GM21390 (cell line): ENCODE data around the gene NUDCD2.
"Not testable (repeated sequence)": the region's sequence is repeated elsewhere in the genome, so short reads cannot be mapped to it uniquely, and the experiment has no call there.

ENCODE experiments used
- ATAC-seq: cut with Tn5 transposase; IDR thresholded peaks from one replicate; pipeline ENCODE4 v1.9.1; 2021; ENCODE audit not compliant: unreplicated experiment

NUDCD2 gene

GRCh38 chr5:163473635-163474243 lies 13.8 kb upstream of the NUDCD2 start:
- ATAC-seq = peak; percentile 87

GRCh38 chr5:163467682-163468081 lies 7.8 kb upstream of the NUDCD2 start:
- ATAC-seq = no peak

- no peak for ATAC-seq
Observed at GRCh38 chr5:163463063-163463435, 3.1 kb upstream of the NUDCD2 start.

GRCh38 chr5:163460562-163461171 lies 765 bp upstream of the NUDCD2 start, which contains the start of gene HMMR:
Gene HMMR, plus strand, starts transcription at chr5:163460632. Its CDS starts 61 bp downstream, at chr5:163460693.
- no peak for ATAC-seq

- ATAC-seq = peak; percentile 0
Observed at GRCh38 chr5:163459462-163459818, 462 bp downstream of the NUDCD2 start.

- ATAC-seq = no peak
Observed at GRCh38 chr5:163458778-163459385, 1.0 kb downstream of the NUDCD2 start.

- no peak for ATAC-seq
Observed at GRCh38 chr5:163456840-163457239, 3.1 kb downstream of the NUDCD2 start.

- no peak for ATAC-seq
Observed at GRCh38 chr5:163456029-163456589, 3.8 kb downstream of the NUDCD2 start.

GRCh38 chr5:163455406-163455805 lies 4.5 kb downstream of the NUDCD2 start:
- not testable (repeated sequence) for ATAC-seq

- ATAC-seq = no peak
Observed at GRCh38 chr5:163453705-163454104, 6.2 kb downstream of the NUDCD2 start.

- ATAC-seq = no peak
Observed at GRCh38 chr5:163451489-163451888, 8.4 kb downstream of the NUDCD2 start.

GRCh38 chr5:163448491-163448890 lies 11.4 kb downstream of the NUDCD2 start:
- ATAC-seq = no peak

GRCh38 chr5:163447875-163448274 lies 12.0 kb downstream of the NUDCD2 start:
- no peak for ATAC-seq

- ATAC-seq = no peak
Observed at GRCh38 chr5:163447191-163447590, 12.7 kb downstream of the NUDCD2 start.

- ATAC-seq = no peak
Observed at GRCh38 chr5:163445345-163445744, 14.6 kb downstream of the NUDCD2 start.

- no peak for ATAC-seq
Observed at GRCh38 chr5:163444526-163444925, 15.4 kb downstream of the NUDCD2 start.

GRCh38 chr5:163440954-163441353 lies 18.9 kb downstream of the NUDCD2 start:
- ATAC-seq = no peak

- no peak for ATAC-seq
Observed at GRCh38 chr5:163439092-163439425, 20.8 kb downstream of the NUDCD2 start.

- peak; percentile 97 for ATAC-seq
Observed at GRCh38 chr5:163437309-163438182, 22.4 kb downstream of the NUDCD2 start, which contains the start of gene CCNG1. Gene CCNG1, plus strand, starts transcription at chr5:163437595. Its CDS starts 1,662 bp downstream, at chr5:163439257.

GRCh38 chr5:163437011-163437308 lies 22.9 kb downstream of the NUDCD2 start:
- no peak for ATAC-seq

- no peak for ATAC-seq
Observed at GRCh38 chr5:163436515-163436914, 23.4 kb downstream of the NUDCD2 start.
